SK-N-SH treated with all-trans-retinoic acid at 6 μM for 48 hours (cell line): ENCODE measurements around the gene PKLR.

Experiments
- ATAC-seq: fragments of 200-7000 bp; cut with Tn5 transposase; 3 replicates; pipeline ENCODE4 v1.9.1; 2020; ENCODE audit warnings: mild to moderate bottlenecking, moderate library complexity
- BACH2 ChIP-seq: fragments of 250-450 bp; sonication (Bioruptor Pico); IDR thresholded peaks from 2 replicates; pipeline ENCODE4 v1.9.0; 2021; ENCODE audit warnings: mild to moderate bottlenecking, borderline replicate concordance
- CSDC2 ChIP-seq: fragments of 250-450 bp; sonication (Bioruptor Pico); IDR thresholded peaks from 2 replicates; pipeline ENCODE4 v1.5.0; 2020; ENCODE audit warnings: mild to moderate bottlenecking, moderate library complexity
- CSRNP3 ChIP-seq: fragments of 250-450 bp; sonication (Bioruptor Pico); IDR thresholded peaks from 2 replicates; pipeline ENCODE4 v1.5.1; 2021; ENCODE audit warnings: mild to moderate bottlenecking, moderate library complexity
- ESRRG ChIP-seq: fragments of 250-450 bp; sonication (Bioruptor Pico); IDR thresholded peaks from 2 replicates; pipeline ENCODE4 v1.6.1; 2021; ENCODE audit warnings: mild to moderate bottlenecking
- GLIS3 ChIP-seq: fragments of 250-450 bp; sonication (Bioruptor Pico); IDR thresholded peaks from 2 replicates; pipeline ENCODE4 v1.5.0; 2020; ENCODE audit warnings: mild to moderate bottlenecking, moderate library complexity
- OSR1 ChIP-seq: fragments of 250-450 bp; sonication (Bioruptor Pico); IDR thresholded peaks from 2 replicates; pipeline ENCODE4 v1.8.0; 2022; ENCODE audit warnings: moderate library complexity, mild to moderate bottlenecking, inconsistent platforms
- POU6F1 ChIP-seq: fragments of 250-450 bp; sonication (Bioruptor Pico); IDR thresholded peaks from 2 replicates; pipeline ENCODE4 v1.8.0; 2021; ENCODE audit warnings: low read depth, mild to moderate bottlenecking, moderate library complexity, borderline replicate concordance
- PPARA ChIP-seq: fragments of 250-450 bp; sonication (Bioruptor Pico); IDR thresholded peaks from 2 replicates; pipeline ENCODE4 v1.5.0; 2020; ENCODE audit warnings: mild to moderate bottlenecking, borderline replicate concordance
- RARB ChIP-seq: fragments of 250-450 bp; sonication (Bioruptor Pico); IDR thresholded peaks from 2 replicates; pipeline ENCODE4 v1.8.0; 2021; ENCODE audit warnings: mild to moderate bottlenecking, moderate library complexity
- SNAI2 ChIP-seq: fragments of 250-450 bp; sonication (Bioruptor Pico); IDR thresholded peaks from 2 replicates; pipeline ENCODE4 v1.5.0; 2020; ENCODE audit warnings: mild to moderate bottlenecking, moderate library complexity
- TCF4 ChIP-seq: fragments of 250-450 bp; sonication (Bioruptor Pico); IDR thresholded peaks from 2 replicates; pipeline ENCODE4 v1.8.0; 2021; ENCODE audit warnings: mild to moderate bottlenecking, moderate library complexity, borderline replicate concordance
- TOX ChIP-seq: fragments of 250-450 bp; sonication (Bioruptor Pico); IDR thresholded peaks from 2 replicates; pipeline ENCODE4 v1.8.0; 2021; ENCODE audit warnings: mild to moderate bottlenecking, moderate library complexity, borderline replicate concordance
- ZC3H10 ChIP-seq: fragments of 250-450 bp; sonication (Bioruptor Pico); IDR thresholded peaks from 2 replicates; pipeline ENCODE4 v1.5.1; 2021; ENCODE audit warnings: mild to moderate bottlenecking, moderate library complexity
- ZFP3 ChIP-seq: fragments of 250-450 bp; sonication (Bioruptor Pico); IDR thresholded peaks from 2 replicates; pipeline ENCODE4 v1.5.0; 2020; ENCODE audit warnings: mild to moderate bottlenecking, moderate library complexity
- ZFP30 ChIP-seq: fragments of 450-650 bp; formaldehyde crosslinking; IDR thresholded peaks from 2 replicates; pipeline ENCODE4 v1.5.0; 2022; ENCODE audit warnings: mild to moderate bottlenecking, moderate library complexity
- ZNF565 ChIP-seq: fragments of 450-650 bp; formaldehyde crosslinking; conservative IDR thresholded peaks from 2 replicates; pipeline ENCODE4 v1.5.0; 2020; ENCODE audit warnings: low read depth, mild to moderate bottlenecking, moderate library complexity
- ZNF70 ChIP-seq: fragments of 450-650 bp; formaldehyde crosslinking; IDR thresholded peaks from 2 replicates; pipeline ENCODE4 v1.5.0; 2020; ENCODE audit warnings: mild to moderate bottlenecking, moderate library complexity
- ZNF8 ChIP-seq: fragments of 450-650 bp; formaldehyde crosslinking; IDR thresholded peaks from 2 replicates; pipeline ENCODE4 v1.5.0; 2020; ENCODE audit warnings: mild to moderate bottlenecking, moderate library complexity
- TF ChIP-seq, protein P1 (sequence below): fragments of 250-450 bp; sonication (Bioruptor Pico); IDR thresholded peaks from 2 replicates; pipeline ENCODE4 v1.5.1; 2020; ENCODE audit warnings: low read depth, mild to moderate bottlenecking, moderate library complexity
- TF ChIP-seq, protein P2 (sequence below): fragments of 250-450 bp; sonication (Bioruptor Pico); IDR thresholded peaks from 2 replicates; pipeline ENCODE4 v1.5.0; 2020; ENCODE audit warnings: mild to moderate bottlenecking, moderate library complexity

The PKLR gene

DNA sequence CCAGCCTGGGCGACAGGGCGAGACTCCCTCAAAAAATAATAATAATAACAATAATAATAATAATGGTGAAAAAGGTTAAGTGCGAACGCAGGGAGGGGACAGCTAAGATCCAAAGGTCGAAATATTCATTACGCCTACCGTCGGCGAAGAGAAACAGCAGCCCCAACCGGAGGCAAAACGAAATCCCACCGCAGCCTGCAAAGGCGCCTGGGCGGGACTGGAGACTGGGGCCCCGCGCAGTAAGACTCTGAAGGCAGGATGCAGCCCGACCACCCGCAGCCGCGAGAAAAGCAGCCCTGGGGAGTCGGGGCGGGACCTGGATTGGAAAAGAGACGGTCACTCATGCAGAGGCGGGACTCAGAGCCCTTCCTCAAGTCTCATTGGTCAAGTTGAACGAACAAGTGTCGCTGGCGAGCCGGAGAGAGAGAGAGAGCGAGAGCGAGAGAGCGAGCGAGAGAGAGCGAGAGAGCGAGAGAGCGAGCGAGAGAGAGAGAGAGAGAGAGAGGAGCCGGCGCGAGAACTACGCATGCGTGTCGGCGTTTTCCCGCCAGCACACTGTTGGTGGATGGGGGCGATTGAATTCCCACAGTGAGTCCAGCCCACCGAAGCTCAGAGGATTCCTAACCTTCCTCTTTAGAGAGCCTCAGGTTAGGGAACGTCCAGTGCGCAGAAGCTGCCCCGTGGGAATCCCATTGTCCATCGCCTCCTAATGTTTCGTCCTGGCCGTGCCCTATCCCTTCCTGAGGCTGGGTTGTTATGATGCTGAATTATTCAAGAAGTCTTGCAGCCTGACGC lies 56.7 kb downstream of the PKLR start:
- peak; percentile 94 for ATAC-seq
- no peak for TF ChIP-seq ZNF8
- TF ChIP-seq SNAI2 (CRISPR knock-in tag), result no peak
- TF ChIP-seq, protein P1, sequence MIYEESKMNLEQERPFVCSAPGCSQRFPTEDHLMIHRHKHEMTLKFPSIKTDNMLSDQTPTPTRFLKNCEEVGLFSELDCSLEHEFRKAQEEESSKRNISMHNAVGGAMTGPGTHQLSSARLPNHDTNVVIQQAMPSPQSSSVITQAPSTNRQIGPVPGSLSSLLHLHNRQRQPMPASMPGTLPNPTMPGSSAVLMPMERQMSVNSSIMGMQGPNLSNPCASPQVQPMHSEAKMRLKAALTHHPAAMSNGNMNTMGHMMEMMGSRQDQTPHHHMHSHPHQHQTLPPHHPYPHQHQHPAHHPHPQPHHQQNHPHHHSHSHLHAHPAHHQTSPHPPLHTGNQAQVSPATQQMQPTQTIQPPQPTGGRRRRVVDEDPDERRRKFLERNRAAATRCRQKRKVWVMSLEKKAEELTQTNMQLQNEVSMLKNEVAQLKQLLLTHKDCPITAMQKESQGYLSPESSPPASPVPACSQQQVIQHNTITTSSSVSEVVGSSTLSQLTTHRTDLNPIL (CRISPR knock-in tag), result no peak
- TF ChIP-seq OSR1 (CRISPR knock-in tag), result no peak
- no peak for TF ChIP-seq PPARA
- TF ChIP-seq, protein P2, sequence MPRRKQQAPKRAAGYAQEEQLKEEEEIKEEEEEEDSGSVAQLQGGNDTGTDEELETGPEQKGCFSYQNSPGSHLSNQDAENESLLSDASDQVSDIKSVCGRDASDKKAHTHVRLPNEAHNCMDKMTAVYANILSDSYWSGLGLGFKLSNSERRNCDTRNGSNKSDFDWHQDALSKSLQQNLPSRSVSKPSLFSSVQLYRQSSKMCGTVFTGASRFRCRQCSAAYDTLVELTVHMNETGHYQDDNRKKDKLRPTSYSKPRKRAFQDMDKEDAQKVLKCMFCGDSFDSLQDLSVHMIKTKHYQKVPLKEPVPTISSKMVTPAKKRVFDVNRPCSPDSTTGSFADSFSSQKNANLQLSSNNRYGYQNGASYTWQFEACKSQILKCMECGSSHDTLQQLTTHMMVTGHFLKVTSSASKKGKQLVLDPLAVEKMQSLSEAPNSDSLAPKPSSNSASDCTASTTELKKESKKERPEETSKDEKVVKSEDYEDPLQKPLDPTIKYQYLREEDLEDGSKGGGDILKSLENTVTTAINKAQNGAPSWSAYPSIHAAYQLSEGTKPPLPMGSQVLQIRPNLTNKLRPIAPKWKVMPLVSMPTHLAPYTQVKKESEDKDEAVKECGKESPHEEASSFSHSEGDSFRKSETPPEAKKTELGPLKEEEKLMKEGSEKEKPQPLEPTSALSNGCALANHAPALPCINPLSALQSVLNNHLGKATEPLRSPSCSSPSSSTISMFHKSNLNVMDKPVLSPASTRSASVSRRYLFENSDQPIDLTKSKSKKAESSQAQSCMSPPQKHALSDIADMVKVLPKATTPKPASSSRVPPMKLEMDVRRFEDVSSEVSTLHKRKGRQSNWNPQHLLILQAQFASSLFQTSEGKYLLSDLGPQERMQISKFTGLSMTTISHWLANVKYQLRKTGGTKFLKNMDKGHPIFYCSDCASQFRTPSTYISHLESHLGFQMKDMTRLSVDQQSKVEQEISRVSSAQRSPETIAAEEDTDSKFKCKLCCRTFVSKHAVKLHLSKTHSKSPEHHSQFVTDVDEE (CRISPR knock-in tag), result peak; percentile 81; the same call in 1 of the 2 replicates
- TF ChIP-seq ZNF70 (CRISPR knock-in tag), result no peak
- peak; percentile 40; the same call in 1 of the 2 replicates for TF ChIP-seq TOX
- no peak for TF ChIP-seq CSDC2 (CRISPR knock-in tag)
- peak; percentile 84 for TF ChIP-seq ZC3H10 (CRISPR knock-in tag)
- TF ChIP-seq RARB (CRISPR knock-in tag), result peak; percentile 97; the same call in 1 of the 2 replicates
- no peak for TF ChIP-seq BACH2 (CRISPR knock-in tag)
- peak; percentile 99; the same call in 1 of the 2 replicates for TF ChIP-seq POU6F1 (CRISPR knock-in tag)
- TF ChIP-seq ESRRG, result no peak
- no peak for TF ChIP-seq ZFP3 (CRISPR knock-in tag)
- TF ChIP-seq ZNF565 (CRISPR knock-in tag), result no peak

GRCh38 chr1:155242805-155243358 lies 58.4 kb downstream of the PKLR start:
- TF ChIP-seq TCF4, result no peak
- no peak for TF ChIP-seq ZFP30 (CRISPR knock-in tag)
- no peak for TF ChIP-seq SNAI2 (CRISPR knock-in tag)
- no peak for TF ChIP-seq ESRRG
- TF ChIP-seq ZNF8, result no peak
- TF ChIP-seq GLIS3, result no peak
- no peak for TF ChIP-seq OSR1 (CRISPR knock-in tag)
- TF ChIP-seq ZNF70 (CRISPR knock-in tag), result no peak
- no peak for TF ChIP-seq POU6F1 (CRISPR knock-in tag)
- no peak for TF ChIP-seq RARB (CRISPR knock-in tag)
- TF ChIP-seq, protein P2 (CRISPR knock-in tag), result no peak
- no peak for TF ChIP-seq ZC3H10 (CRISPR knock-in tag)
- no peak for TF ChIP-seq TOX
- no peak for TF ChIP-seq BACH2 (CRISPR knock-in tag)
- TF ChIP-seq, protein P1 (CRISPR knock-in tag), result no peak
- TF ChIP-seq CSRNP3 (CRISPR knock-in tag), result no peak
- no peak for TF ChIP-seq ZNF565 (CRISPR knock-in tag)
- ATAC-seq, result no peak
